Activated CD4-positive, alpha-beta T cell treated with anti-CD3 and anti-CD28 coated beads for 24 hours (primary cell): ENCODE results near the gene PDE4D.
"Not testable (repeated sequence)": the region's sequence is repeated elsewhere in the genome, so short reads cannot be mapped to it uniquely, and the experiment has no call there.

Source experiments
- DNase-seq, 2 donors: peaks; one replicate each; pipeline ENCODE4 v3.0.0-alpha.2; 2020; ENCODE audit warnings: low read depth in 2 of 2

PDE4D gene

DNA sequence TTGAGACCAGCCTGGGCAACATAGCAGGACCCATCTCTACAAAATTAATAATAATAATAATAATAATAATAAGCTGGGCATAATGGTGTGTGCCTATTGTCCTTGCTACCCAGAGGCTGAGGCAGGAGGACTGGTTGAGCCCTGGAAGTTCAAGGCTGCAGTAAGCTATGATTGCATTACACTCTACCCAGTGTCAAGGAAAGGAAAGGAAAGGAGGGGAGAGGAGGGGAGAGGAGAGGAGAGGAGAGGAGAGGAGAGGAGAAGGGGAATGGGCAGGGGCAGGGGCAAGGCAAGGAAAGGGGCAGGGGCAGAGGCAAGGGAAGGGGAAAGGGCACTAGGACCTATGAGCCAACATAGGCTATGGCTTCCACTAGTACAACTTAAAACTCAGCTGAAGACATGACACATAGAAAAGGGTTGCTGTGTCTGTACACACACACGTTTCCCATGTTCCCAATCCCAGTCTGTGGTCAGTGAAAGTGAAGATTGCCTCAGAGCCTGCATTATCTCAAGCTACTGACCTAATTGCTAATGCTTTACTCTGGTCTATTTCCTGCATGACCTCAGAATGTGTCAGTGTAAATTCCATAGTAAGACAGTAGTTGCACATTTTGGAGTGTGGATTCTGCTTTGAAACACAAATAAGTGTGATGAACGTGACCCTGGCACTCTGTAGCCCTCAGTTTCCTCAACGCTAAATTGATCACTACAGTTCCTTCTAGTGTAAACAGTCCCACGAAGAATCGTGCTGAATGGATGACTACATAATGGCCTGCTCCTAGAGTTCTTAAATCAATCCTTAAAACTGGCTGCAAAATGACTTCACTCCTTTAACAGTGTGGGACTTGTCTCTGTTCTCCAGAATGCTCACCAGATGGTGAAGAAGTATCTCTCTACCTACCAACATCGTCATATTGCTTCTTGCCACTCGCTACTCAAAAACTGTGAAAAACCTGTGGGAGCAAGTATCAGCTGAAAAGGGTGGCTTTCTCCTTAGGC lies 813.6 kb downstream of the PDE4D start:
- no peak for DNase-seq

DNA sequence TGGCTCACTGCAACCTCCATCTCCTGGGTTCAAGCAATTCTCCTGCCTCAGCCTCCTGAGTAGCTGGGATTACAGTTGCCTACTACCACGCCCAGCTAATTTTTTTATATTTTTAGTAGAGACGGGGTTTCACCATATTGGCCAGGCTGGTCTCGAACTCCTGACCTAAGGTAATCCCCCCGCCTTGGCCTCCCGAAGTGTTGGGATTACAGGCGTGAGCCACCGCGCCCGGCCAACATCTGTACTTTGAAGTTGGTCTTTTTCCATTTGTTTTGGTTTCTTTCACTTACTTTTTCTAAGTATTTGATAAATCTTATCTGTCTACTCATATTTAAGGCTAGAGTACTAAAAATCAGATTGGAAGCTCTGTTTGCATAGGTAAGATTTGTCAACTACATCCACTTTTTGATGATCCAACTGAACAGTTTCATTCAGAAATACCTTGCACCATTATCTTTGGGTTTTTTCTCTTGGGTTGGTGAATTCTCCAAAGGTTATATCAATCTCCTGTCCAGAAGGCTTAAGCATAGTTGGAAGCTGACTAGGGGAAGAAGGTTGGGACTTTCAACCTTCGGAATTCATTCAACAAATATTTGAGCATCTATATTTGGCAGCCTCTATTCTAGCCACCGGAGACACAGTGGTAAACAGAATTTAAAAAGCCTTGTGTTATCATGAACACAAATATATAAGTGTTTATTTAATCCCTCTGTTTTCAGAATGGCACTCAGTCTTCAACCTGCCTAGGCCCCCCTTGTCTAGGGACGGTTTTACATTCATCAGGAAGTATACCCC lies 821.6 kb downstream of the PDE4D start:
- no peak for DNase-seq

DNA sequence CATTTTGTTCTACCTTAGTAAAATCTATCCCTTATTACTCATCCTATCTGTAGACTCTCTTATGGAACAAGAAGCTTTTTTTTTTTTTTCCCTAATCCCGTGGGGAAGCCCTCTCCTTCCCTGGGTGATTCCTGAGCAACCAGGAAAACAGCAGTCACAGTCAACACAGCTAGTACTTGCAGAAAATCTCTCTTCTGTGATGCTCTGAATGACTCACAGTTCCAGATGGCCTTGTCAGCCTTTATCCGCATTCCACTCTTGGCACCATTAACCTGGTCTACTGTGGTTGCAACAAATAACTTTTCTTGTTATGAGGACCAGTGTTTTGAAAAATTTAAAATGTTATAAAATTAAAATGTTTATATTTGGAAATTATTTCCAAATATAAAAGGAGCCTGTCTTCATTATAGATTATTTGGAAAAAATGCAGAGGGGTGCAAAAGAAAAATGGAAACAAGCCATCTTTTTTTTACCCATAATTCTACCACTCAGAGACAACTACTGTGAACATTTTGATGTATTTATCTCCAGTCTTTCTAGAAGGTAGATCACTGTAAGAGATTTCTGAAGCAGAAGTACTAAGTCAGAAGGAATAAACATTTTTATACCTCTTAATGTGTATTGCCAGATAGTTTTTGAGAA lies 824.0 kb downstream of the PDE4D start:
- DNase-seq, result no peak

DNA sequence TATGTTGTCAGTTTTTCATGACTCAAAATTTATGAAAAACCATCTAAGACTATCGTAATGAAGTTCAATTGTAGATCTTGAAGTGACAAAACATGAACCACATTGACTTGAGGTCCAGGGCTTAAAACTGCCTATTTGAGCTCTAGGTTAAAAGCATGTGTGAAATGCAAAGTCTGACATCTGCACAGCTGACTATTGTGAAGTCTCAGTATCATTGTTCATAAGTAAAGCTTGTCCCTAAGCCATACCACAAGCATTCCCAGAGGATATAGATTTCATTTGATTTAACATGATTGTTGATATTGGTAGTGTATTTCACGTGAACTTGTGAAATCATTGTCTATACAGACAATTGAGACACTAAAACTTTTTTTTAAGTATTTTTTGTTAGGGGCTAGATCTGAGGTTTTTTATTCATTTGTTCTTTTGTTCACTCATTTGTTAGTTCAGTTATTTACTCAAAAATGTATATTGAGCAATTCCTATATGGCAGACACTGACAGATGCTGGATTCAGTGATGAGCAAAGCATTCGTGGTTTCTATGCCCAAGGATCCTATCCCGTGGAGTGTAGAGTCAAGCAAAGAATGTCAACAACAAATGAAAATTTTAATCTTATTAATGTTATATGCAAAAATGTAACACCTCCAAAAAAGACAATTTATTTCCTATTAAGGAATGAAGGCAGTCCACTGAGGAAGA lies 825.4 kb downstream of the PDE4D start:
- DNase-seq, result no peak

DNA sequence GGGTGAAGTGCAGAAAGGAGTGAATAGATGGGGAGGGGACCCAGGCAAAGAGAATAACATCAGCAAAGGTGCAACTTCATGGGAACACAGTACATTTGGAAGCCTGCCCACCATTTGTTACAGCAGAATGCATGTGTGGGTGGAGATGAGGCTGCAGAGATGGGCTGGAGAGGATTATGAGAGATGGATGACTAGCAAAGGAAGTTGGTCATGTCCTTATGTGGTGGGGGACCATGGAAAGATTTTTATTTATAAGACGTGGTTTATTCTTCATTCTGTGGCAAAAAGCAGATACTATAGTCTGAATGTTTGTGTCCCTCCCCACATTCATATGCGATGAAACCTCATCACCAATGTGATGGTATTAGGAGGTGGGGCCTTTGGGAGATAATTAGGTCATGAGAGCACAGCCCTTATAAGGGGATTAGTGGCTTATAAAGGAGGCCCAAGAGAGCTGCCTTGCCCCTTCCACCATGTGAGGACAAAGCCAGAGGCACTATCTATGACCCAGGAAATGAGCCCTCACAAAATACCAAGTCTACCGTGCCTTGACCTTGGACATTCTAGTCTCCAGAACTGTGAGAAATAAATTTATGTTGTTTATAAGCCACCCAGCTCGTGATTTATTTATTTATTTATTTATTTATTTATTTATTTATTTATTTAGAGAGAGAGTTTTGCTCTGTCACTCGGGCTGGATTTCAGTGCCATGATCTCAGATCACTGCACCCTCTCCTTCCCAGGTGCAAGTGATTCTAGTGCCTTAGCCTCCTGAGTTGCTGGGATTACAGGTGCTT lies 827.0 kb downstream of the PDE4D start:
- DNase-seq, result no peak

DNA sequence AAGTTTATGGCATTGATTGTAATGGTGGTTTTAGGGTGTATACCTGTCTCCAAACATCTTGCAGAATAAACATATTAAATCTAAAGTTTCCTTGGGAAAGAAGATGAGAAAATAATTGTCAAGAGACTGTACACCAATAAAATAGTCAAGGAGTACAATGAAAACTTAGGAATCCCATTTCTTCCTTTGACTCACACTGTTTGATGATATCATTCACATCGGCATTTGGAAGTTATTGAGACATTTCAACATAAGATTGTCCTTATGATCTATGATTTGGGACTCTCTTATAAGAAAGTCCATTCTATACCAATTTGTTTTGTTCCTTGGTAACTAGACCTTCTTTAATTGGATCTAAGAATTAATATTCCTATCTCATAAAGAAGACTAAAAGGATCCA lies 828.0 kb downstream of the PDE4D start:
- DNase-seq, result no peak

DNA sequence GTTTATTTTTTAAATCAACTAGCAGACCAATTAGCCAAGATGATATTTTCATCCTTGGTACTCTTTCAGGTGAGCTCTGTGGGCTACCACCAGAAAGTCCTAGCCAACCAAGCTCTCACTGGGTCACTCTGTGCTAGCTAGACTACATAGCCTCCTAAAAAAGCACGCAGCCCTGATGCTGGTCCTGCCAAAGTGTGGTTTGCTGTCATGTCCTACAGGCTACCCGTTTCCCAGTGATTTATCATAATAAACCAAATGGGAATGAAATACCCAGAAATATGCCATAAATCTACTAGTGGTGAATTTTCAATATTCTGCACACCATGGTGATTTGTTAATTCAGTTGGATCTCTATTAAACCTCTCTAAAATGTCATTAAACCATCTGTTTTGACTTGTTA lies 829.2 kb downstream of the PDE4D start:
- DNase-seq, result no peak

DNA sequence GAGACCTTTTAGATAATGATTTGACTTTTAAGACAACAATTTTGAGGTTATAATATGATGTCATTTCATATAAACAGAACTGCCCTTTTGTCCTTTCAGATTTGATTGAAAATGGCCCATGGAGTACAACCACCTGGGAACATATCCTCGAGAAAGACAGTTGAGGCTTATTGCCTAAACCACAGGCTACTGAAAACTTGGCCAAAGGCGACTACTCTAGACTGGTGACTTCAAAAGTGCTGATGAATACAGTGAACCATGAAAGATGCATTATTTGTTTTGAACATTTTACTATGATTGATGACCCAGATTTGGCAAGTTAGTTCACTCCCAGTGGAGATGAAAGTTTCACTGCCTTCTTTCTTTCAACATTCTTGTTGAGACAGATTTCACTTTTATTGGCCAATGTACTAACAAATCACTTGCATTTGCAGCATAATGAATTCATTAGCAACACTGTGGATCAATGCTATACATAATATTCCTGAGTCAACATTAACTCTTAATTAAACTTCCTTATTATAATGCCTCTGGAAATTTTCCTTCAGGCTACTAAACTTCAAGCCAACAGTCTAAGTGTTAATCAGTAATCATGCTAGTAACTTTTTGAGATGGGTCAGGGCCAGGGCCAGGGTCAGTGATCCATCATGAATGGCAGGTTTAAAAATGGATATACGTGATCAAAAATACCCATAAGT lies 830.4 kb downstream of the PDE4D start:
- DNase-seq, result no peak

DNA sequence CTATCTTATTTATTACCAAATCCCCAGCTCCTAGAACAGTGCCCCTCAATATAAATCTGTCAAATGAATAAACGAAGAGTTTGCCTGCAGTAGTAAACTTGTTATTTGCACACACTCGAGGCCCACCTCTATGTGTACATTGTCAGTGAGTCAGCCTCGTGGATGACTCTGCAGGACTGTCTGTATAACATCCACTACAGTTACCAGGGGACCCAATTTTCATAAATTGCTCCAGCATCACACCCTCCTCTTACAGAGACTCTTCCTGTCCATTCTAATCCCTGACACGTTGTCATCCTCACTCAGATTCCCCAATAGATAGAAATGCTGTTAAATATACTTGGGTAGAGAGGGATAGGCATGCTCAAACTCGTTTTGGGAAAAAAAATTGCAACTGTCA lies 832.1 kb downstream of the PDE4D start:
- DNase-seq, result no peak

DNA sequence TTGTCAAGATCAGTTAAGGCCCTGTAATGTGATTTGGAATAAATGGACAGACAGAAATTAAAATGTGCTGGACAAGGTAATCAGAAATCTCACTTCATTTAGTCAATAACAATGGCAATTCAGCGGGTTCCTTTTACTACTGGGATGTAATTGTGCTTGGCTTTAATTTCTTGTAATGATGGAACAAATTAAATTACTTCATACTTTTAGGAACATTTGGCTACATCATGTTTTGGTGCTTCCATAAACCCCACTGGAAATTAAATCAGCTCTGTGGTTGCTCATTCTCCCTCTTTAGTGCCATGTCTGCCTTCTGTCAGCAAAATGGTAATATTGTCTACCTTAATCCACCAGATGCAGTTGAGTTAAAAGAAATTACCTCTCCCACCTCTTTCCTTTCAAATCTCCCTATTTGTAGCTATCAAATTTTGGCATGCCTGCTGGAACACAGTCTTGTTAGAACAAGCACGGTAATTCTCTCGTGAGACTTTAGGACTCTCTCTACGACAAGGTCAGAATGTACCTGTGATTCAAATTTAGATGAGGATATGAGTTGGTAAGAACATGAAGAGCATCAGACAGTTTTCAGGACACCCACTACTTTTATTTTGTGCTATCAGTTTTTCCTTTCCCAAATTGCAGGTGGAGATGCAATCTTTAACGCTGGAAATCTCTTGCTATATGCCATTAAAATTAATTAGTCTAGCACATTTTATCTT lies 834.4 kb downstream of the PDE4D start:
- DNase-seq, result no peak

DNA sequence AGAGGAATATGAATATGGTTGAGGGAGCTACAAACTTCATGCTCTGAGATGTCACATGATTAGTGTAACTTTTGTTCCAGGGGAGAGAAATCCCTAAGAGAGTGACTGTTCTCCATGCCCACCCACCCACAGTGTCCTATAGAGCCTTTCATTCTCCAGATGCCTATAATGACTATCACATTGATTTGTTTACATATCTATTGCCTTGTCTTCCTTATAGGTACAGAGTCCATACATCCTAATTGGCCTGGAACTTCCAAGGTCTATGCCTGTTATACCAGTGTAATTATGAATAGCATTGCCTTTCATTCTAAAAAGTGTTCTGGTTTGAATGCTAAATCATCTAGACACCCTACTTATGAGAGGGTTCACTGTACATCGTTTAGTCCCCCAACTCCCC lies 835.3 kb downstream of the PDE4D start:
- no peak for DNase-seq

DNA sequence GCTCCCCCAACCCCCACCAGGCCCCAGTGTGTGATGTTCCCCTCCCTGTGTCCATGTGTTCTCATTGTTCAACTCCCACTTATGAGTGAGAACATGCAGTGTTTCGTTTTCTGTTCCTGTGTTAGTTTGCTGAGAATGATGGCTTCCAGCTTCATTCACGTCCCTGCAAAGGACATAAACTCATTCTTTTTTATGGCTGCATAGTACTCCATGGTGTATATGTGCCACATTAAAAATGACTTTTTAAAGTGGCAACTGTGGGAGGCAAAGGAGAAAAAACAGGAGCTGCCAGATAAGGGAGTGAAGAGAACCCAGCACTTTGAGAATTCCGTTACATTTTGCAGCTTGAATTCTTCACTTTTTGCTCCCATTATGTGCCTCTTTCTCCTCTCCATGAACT lies 836.9 kb downstream of the PDE4D start:
- not testable (repeated sequence) for DNase-seq

DNA sequence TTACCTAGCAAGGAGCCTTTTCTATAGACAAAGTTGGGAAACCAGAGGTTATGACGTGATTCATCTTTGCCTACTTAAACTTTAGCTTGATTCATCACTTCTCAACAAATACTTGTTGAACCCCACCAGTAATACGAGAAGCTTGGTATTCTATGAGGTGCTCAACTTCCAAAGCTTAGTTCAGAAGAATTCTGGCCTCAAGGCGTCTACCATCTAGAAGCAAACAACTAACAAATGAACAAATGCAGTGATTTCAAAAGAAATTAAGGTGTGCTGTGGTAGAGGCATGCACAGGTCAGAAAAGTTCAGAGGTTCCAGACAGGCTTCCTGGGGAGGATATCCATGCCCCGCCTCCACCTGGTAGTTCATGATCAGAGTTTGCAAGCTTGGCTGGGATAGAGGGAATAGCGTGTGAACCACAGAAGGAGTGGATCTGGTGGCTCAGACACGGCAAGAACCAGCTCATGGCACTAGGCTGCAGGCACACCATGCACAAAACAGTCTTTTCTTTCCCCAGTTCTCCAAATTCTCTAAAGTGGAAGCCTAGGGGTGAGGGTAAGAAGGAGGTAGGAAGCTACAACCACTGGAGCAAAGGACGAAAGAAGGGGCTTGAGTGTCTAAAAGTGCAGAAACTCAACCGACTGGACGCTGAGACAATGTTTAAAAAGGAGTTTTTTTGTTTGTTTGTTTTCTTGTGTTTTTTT lies 837.6 kb downstream of the PDE4D start:
- DNase-seq, result no peak

DNA sequence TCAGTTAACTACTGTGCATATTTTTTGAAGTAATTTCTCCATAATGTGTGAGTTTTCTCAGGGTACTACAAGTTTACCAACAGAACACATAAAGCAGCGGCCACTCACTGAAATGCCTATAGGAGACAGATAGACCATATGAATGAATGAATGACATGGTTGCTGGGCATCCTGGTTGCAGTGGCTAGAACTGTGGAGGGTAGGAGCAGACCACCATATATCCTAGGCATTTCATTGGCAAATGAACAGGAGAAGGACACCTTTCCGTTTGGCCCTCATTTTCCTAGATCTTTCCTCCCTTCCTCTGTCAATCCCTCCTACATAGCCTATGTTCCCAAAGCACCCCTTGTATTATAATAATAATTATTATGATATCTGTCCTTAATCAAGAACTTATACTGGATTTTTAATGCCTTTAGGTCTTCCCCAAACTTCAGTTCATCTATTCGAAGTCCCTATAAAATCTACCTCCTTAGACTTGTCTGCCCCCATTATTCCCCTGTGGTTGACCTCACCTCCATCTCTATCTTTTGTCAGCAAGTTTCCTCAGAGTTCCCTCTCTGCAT lies 838.5 kb downstream of the PDE4D start:
- no peak for DNase-seq

DNA sequence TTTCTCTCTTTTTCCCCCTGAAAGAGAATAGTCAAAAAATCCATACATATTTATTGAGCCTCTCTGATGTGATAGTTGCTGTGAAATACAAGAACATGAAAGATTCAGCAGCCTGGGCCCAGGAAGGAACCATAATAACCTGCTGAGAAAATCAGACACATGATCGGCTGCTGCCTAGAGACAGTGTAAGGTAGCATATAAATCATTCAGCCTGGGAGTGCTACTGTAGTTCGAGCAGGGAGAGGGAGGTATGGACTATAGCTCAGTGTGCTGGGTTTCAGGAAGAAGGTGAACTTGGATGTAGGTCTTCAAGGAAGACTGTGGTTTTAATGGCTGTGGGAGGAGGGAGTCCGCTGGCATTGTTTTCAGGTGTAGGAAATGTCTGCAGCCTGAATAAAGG lies 841.6 kb downstream of the PDE4D start:
- no peak for DNase-seq

DNA sequence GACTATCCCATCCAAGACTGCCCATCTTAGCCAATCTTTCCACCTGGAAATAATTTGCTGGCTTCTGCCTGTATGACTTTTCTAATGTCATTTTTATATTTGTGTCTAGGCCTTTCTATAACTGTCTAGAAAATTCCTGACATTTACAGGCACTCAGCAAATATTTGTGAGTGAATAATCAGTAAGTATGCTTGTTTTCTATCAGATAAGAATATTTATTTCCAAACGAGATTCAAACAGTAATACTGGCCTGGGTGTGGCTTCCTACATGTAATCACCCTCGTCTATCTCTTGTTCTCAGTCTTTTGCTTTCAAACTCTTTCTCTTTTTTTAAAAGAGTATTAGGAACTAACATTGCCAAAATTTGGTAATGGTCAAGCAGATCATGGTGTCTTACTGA lies 844.4 kb downstream of the PDE4D start:
- no peak for DNase-seq

DNA sequence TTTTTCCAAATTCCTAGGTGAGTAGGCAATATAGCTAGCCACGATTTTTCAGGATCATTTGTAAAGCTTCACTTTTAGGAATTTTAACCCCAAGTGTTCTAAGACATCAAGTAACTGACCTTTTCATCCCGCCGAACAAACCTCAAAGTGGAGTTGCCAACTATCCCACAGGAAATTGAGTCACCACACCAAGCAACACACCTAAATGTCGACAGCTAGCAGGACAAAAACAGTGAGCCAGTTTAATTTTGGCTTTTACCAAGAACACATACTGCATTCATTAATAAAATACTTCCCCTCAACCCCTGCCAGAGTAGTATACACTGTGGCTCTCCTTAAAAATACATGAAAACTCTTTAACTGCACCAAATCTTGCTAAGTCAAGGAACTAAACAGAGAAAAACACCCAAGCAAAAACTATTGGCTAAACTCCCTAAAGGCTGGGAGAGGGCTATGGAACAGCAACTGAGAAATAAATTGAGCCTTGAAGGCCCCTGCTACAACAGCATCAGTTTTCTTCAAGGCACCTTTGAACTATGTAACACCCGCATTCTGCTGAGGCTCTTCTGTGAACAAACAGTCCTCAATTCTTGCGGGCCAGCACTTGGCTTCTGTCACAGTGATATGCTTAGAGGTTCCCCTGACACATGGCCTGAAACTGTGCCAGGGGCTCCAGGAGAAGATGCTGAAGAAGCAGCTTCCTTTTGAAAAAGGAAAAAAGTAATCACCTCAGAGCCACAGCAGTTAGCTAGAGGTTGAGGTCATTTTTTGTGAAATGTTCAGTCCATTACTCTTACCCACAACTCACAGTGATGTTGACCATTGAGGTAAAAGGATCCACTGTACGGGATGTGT lies 851.1 kb downstream of the PDE4D start:
- DNase-seq, result no peak

DNA sequence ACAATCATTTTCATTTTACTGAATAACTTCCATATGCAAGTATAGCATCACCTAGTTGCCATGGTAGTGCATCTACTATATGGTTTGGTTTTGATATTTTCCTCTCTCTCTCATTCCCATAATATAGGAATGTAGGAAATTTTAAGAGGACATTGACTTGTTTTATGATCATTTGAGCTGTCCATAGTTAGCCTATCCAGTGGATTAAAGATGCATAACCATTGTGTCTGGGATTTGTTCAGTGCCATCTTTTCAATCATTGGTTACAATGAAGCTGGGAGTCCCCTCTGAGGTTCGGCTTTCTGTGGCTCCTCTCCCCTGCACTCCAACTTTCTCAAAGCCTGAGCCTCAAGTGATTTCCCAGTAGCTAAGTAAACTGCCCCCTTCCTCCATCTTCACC lies 852.2 kb downstream of the PDE4D start:
- no peak for DNase-seq
